Esophagus (tissue), 2 donors: ENCODE data around the gene CC2D1B. TPM values are rescaled to one million over a fixed set of nuclear protein-coding genes. Genes with fewer than 3 reads are reported as not detected.
"Not testable (repeated sequence)": the region's sequence is repeated elsewhere in the genome, so short reads cannot be mapped to it uniquely, and the experiment has no call there.

ENCODE experiments used
- H3K27ac ChIP-seq, 2 donors: one replicate each; pipeline ENCODE4 v1.5.1; 2013; ENCODE audit warnings: low read depth in 2 of 2, mild to moderate bottlenecking in 2 of 2, inconsistent platforms in 1 of 2, low read length in 1 of 2, moderate library complexity in 1 of 2
- H3K27me3 ChIP-seq, 2 donors: one replicate each; pipeline ENCODE4 v1.6.1; 2013; ENCODE audit warnings: low read length in 2 of 2, control low read depth in 1 of 2, mild to moderate bottlenecking in 1 of 2; ENCODE audit not compliant: insufficient read depth in 2 of 2, control insufficient read depth in 1 of 2
- H3K36me3 ChIP-seq, 2 donors: one replicate each; pipeline ENCODE4 v1.6.1; 2013; ENCODE audit warnings: low read length in 1 of 2; ENCODE audit not compliant: control insufficient read depth in 2 of 2, insufficient read depth in 2 of 2
- H3K4me1 ChIP-seq, 2 donors: one replicate each; pipeline ENCODE4 v1.6.1; 2013; ENCODE audit warnings: low read length in 1 of 2; ENCODE audit not compliant: control insufficient read depth in 2 of 2, insufficient read depth in 2 of 2
- H3K4me3 ChIP-seq, 2 donors: one replicate each; pipeline ENCODE4 v1.5.1; 2013; ENCODE audit warnings: low read length in 2 of 2, mild to moderate bottlenecking in 2 of 2, low read depth in 1 of 2, moderate library complexity in 1 of 2
- H3K9me3 ChIP-seq, 2 donors: one replicate each; pipeline ENCODE4 v1.6.1; 2013; ENCODE audit warnings: mild to moderate bottlenecking in 2 of 2, low read depth in 1 of 2, low read length in 1 of 2, moderate library complexity in 1 of 2; ENCODE audit not compliant: control insufficient read depth in 2 of 2, insufficient read depth in 1 of 2
- WGBS, 2 donors: extraction: QIAGEN DNeasy Blood & Tissue Kit; methylation state at CpG; one replicate each; pipeline ENCODE4 v1.1.7; 2013; 5-methylcytosine and 5-hydroxymethylcytosine counted together
- polyA plus RNA-seq, 2 donors: library from polyadenylated mRNA; stranded (reverse); fragments of 200-250 nt; gene quantifications; one replicate each; pipeline ENCODE4 v1.2.3, GENCODE V29; 2013
- donor health status: healthy with polysubstance abuse.
- donor health status: Bipolar disorder and iron deficiency.

The CC2D1B gene
- polyA plus RNA-seq, 2 donors = 12.5 to 16.5 TPM

GRCh38 chr1:52399629-52400028, 33.6 kb upstream of the CC2D1B start:
- H3K27me3 ChIP-seq = no peaks in the 10 kb centered on the region
- no peaks in the 10 kb centered on the region for H3K36me3 ChIP-seq
- no peaks in the 10 kb centered on the region for H3K4me1 ChIP-seq
- H3K4me3 ChIP-seq = no peak overlapping the region
- 96% methylated on average over 3 of the region's 3 CpGs for WGBS, 2 donors
- H3K27ac ChIP-seq = no peak overlapping the region
- no peaks in the 10 kb centered on the region for H3K9me3 ChIP-seq

GRCh38 chr1:52393174-52393573, 27.2 kb upstream of the CC2D1B start:
- no peaks in the 10 kb centered on the region for H3K9me3 ChIP-seq
- H3K4me3 ChIP-seq = no peak overlapping the region
- H3K4me1 ChIP-seq = no peaks in the 10 kb centered on the region
- no peaks in the 10 kb centered on the region for H3K36me3 ChIP-seq
- no peak overlapping the region for H3K27ac ChIP-seq
- 92 to 97% methylated on average over 5 of the region's 5 CpGs for WGBS, 2 donors
- no peaks in the 10 kb centered on the region for H3K27me3 ChIP-seq

- Histone ChIP-seq H3K4me1 (no peaks in the 10 kb centered on the region), H3K27ac (peak overlapping the region in 1 of 2 donors; percentile 17), H3K9me3 (no peaks in the 10 kb centered on the region), H3K4me3 (no peak overlapping the region), H3K27me3 (no peaks in the 10 kb centered on the region), H3K36me3 (no peaks in the 10 kb centered on the region)
- 56 to 75% methylated on average over 5 of the region's 5 CpGs for WGBS, 2 donors
These were observed 20.5 kb upstream of the CC2D1B start for GRCh38 chr1:52386458-52386857.

- H3K36me3 ChIP-seq = no peaks in the 10 kb centered on the region
- no peaks in the 10 kb centered on the region for H3K27me3 ChIP-seq
- WGBS, 2 donors = 95 to 98% methylated on average over 3 of the region's 3 CpGs
- no peak overlapping the region for H3K27ac ChIP-seq
- no peak overlapping the region for H3K4me3 ChIP-seq
- H3K4me1 ChIP-seq = no peaks in the 10 kb centered on the region
- no peaks in the 10 kb centered on the region for H3K9me3 ChIP-seq
These were observed 19.4 kb upstream of the CC2D1B start for GRCh38 chr1:52385376-52385775.

GRCh38 chr1:52369851-52370250, 3.8 kb upstream of the CC2D1B start:
- H3K27ac ChIP-seq, H3K4me3 ChIP-seq, H3K27me3 ChIP-seq, H3K36me3 ChIP-seq, H3K9me3 ChIP-seq, H3K4me1 ChIP-seq: not testable (repeated sequence)
- 60 to 65% methylated on average over 1 of the region's 1 CpG for WGBS, 2 donors

GRCh38 chr1:52368383-52369172, 2.6 kb upstream of the CC2D1B start:
- WGBS, 2 donors = 6 to 10% methylated on average over 31 to 51 of the region's 51 CpGs
- Histone ChIP-seq H3K4me3 (peak overlapping the region; percentile 50 to 64), H3K9me3 (no peaks in the 10 kb centered on the region), H3K27me3 (no peaks in the 10 kb centered on the region), H3K27ac (peak overlapping the region; percentile 88 to 96), H3K36me3 (no peaks in the 10 kb centered on the region), H3K4me1 (peaks cover 0 to 6% of the 10 kb centered on the region in 2 donors)

GRCh38 chr1:52367272-52367671, 1.3 kb upstream of the CC2D1B start:
- H3K9me3 ChIP-seq = no peaks in the 10 kb centered on the region
- H3K27me3 ChIP-seq = no peaks in the 10 kb centered on the region
- H3K36me3 ChIP-seq = peaks cover 0 to 6% of the 10 kb centered on the region in 2 donors
- H3K4me1 ChIP-seq = peaks cover 0 to 6% of the 10 kb centered on the region in 2 donors
- H3K4me3 ChIP-seq = no peak overlapping the region
- H3K27ac ChIP-seq = no peak overlapping the region
- WGBS, 2 donors = 93 to 94% methylated on average over 5 of the region's 5 CpGs

- peaks cover 0 to 9% of the 10 kb centered on the region in 2 donors for H3K36me3 ChIP-seq
- peak overlapping the region; percentile 96 to 97 for H3K27ac ChIP-seq
- peak overlapping the region; percentile 77 to 84 for H3K4me3 ChIP-seq
- no peaks in the 10 kb centered on the region for H3K27me3 ChIP-seq
- H3K9me3 ChIP-seq = no peaks in the 10 kb centered on the region
- WGBS, 2 donors = 13 to 17% methylated on average over 8 of the region's 8 CpGs
- peaks cover 0 to 6% of the 10 kb centered on the region in 2 donors for H3K4me1 ChIP-seq
These were observed 467 bp upstream of the CC2D1B start for GRCh38 chr1:52366517-52366827.

- Histone ChIP-seq H3K27me3 (no peaks in the 10 kb centered on the region), H3K4me3 (peak overlapping the region; percentile 77 to 84), H3K4me1 (peaks cover 0 to 6% of the 10 kb centered on the region in 2 donors), H3K9me3 (peaks cover 0 to 2% of the 10 kb centered on the region in 2 donors), H3K36me3 (peaks cover 9 to 18% of the 10 kb centered on the region in 2 donors), H3K27ac (peak overlapping the region; percentile 96 to 97)
- 7 to 8% methylated on average over 22 of the region's 22 CpGs for WGBS, 2 donors
These were observed 797 bp downstream of the CC2D1B start for GRCh38 chr1:52365071-52365745.
